OCI-LY7 (cell line): Measurements from ENCODE around the gene MAMLD1. TPM values are rescaled to one million over a fixed set of nuclear protein-coding genes. Genes with fewer than 3 reads are reported as not detected.

Experiments
- BruUV-seq: library from RNA; stranded (reverse); fragments of 400-500 nt; replicated peaks from 2 replicates; lab custom pipeline; 2021; lab: Mats Ljungman, UMichigan
- CTCF ChIA-PET: fragments of 300-600 bp; sonication (Branson Sonifier 250); formaldehyde crosslinking; loops from one replicate; lab custom pipeline; 2022; ENCODE audit warnings: antibody characterized with exemption; ENCODE audit not compliant: unreplicated experiment; lab: Charles Lee
- POLR2A ChIA-PET: fragments of 300-600 bp; sonication (Branson Sonifier 250); formaldehyde crosslinking; loops from one replicate; lab custom pipeline; 2022; ENCODE audit warnings: antibody characterized with exemption; lab: Charles Lee
- DNase-seq: peaks from one replicate; pipeline ENCODE4 v3.0.0-alpha.2; 2015; ENCODE audit warnings: low spot score
- H2AFZ ChIP-seq: fragments of 200-600 bp; sonication (generic), shearing (Covaris generic); 2 replicates; pipeline ENCODE4 v1.6.1; 2014; ENCODE audit warnings: mild to moderate bottlenecking, antibody characterized with exemption, low read length, moderate library complexity
- H3K27ac ChIP-seq: fragments of 200-600 bp; sonication (generic); 2 replicates; pipeline ENCODE4 v1.5.1; 2014; ENCODE audit warnings: mixed run types, low read depth, mild to moderate bottlenecking, moderate library complexity, low read length, inconsistent platforms; ENCODE audit not compliant: poor library complexity, severe bottlenecking
- H3K36me3 ChIP-seq: fragments of 200-600 bp; sonication (generic); 2 replicates; pipeline ENCODE4 v1.6.1; 2014; ENCODE audit warnings: mild to moderate bottlenecking, antibody characterized with exemption, low read length, moderate library complexity, mixed read lengths; ENCODE audit not compliant: insufficient read depth
- H3K4me1 ChIP-seq: fragments of 200-600 bp; sonication (generic); 2 replicates; pipeline ENCODE4 v1.5.1; 2014; ENCODE audit warnings: mild to moderate bottlenecking, low read length; ENCODE audit not compliant: insufficient read depth, poor library complexity, severe bottlenecking
- H3K4me2 ChIP-seq: fragments of 200-600 bp; sonication (generic); 2 replicates; pipeline ENCODE4 v1.6.1; 2014; ENCODE audit warnings: mild to moderate bottlenecking, low read length
- H3K4me3 ChIP-seq: fragments of 200-600 bp; sonication (generic); 2 replicates; pipeline ENCODE4 v1.5.1; 2014; ENCODE audit warnings: mild to moderate bottlenecking, low read depth, low read length; ENCODE audit not compliant: poor library complexity, severe bottlenecking
- H3K79me2 ChIP-seq: fragments of 200-600 bp; sonication (generic); 2 replicates; pipeline ENCODE4 v1.6.1; 2016; ENCODE audit warnings: low read depth, mild to moderate bottlenecking, low read length, moderate library complexity, mixed read lengths; ENCODE audit not compliant: insufficient read depth
- H3K9me2 ChIP-seq: fragments of 200-600 bp; sonication (generic); 2 replicates; pipeline ENCODE4 v1.6.1; 2016; ENCODE audit warnings: mild to moderate bottlenecking, low read length, mixed read lengths; ENCODE audit not compliant: insufficient read depth
- H3K9me3 ChIP-seq: fragments of 200-600 bp; sonication (generic); 2 replicates; pipeline ENCODE4 v1.6.1; 2014; ENCODE audit warnings: mild to moderate bottlenecking, mixed run types, low read length, mixed read lengths
- H4K20me1 ChIP-seq: fragments of 200-600 bp; sonication (generic); 2 replicates; pipeline ENCODE4 v1.6.1; 2014; ENCODE audit warnings: mild to moderate bottlenecking, antibody characterized with exemption, low read length, moderate library complexity, mixed read lengths; ENCODE audit not compliant: insufficient read depth
- CTCF ChIP-seq: fragments of 200-600 bp; sonication (generic); conservative IDR thresholded peaks from 2 replicates; pipeline ENCODE4 v1.5.1; 2014; ENCODE audit warnings: mild to moderate bottlenecking, antibody characterized with exemption, low read length, moderate library complexity, mixed read lengths
- EZH2phosphoT487 ChIP-seq: fragments of 200-600 bp; sonication (generic); IDR thresholded peaks from 2 replicates; pipeline ENCODE4 v1.6.1; 2018; ENCODE audit warnings: low read depth, borderline replicate concordance, mild to moderate bottlenecking, mixed run types, antibody characterized with exemption, low read length, moderate library complexity, mixed read lengths
- intact Hi-C: fragments of 100-400 bp; cut with micrococcal nuclease; formaldehyde crosslinking; loops from one replicate; pipeline ENCODE4 v1.10.0; 2022; ENCODE audit not compliant: unreplicated experiment
- total RNA-seq, 2 experiments: library from RNA; depleted of rRNA in 1 of 2; stranded (reverse); fragments of >200 nt in 1 of 2; shearing (Covaris generic) in 1 of 2; gene quantifications; 2 replicates each; pipeline ENCODE4 v1.2.3, GENCODE V29; 2014 to 2022

Gene MAMLD1
- total RNA-seq, 2 experiments from 2014 or later = not detected

DNA sequence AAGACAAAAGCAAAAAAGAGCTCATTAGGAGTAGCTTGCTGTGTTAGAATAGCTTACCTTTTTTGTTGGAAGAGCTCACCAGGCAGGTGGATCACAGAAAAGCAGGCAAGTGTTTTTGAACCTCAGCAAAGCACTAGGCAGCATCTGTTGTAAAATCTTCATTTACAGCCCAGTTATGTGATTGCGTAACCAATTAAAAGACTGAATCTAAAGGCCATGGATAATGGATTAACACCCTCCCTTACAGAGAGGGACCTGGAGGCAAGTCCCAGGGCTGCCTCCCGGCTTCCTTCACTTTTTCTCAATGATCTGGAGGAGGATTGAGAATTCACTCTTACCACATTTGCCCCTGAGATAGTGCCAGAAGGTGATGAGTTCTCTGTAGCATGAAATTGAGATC lies 51.1 kb downstream of the MAMLD1 start:
- no peak overlapping the region for H3K27ac ChIP-seq
- H3K4me2 ChIP-seq = no peak overlapping the region
- no peaks in the 10 kb centered on the region for H3K9me2 ChIP-seq
- ChIA-PET CTCF (no interaction called here), POLR2A (interaction anchor here (0.6 to 0.7 kb wide), 2 partner anchors 182 to 196 kb away, joined by 3 to 5 read pairs; no protein-coding TSS in a partner anchor)
- H3K36me3 ChIP-seq = no peaks in the 10 kb centered on the region
- H3K4me1 ChIP-seq = no peaks in the 10 kb centered on the region
- no peaks in the 10 kb centered on the region for H3K9me3 ChIP-seq
- H3K4me3 ChIP-seq = no peak overlapping the region
- H4K20me1 ChIP-seq = no peaks in the 10 kb centered on the region
- BruUV-seq = no TSS peak
- H2AFZ ChIP-seq = no peak overlapping the region
- H3K79me2 ChIP-seq = no peaks in the 10 kb centered on the region
- DNase-seq = no peak
- TF ChIP-seq CTCF (no peak), EZH2phosphoT487 (no peak)
- intact Hi-C loops = no loop called here

GRCh38 chrX:150416469-150416868 lies 53.4 kb downstream of the MAMLD1 start:
- POLR2A ChIA-PET = no interaction called here
- no peak for DNase-seq
- no peaks in the 10 kb centered on the region for H4K20me1 ChIP-seq
- no peak overlapping the region for H3K4me3 ChIP-seq
- no TSS peak for BruUV-seq
- H3K9me2 ChIP-seq = no peaks in the 10 kb centered on the region
- no peaks in the 10 kb centered on the region for H3K4me1 ChIP-seq
- no peaks in the 10 kb centered on the region for H3K9me3 ChIP-seq
- CTCF ChIA-PET = no interaction called here
- H3K79me2 ChIP-seq = no peaks in the 10 kb centered on the region
- H3K36me3 ChIP-seq = no peaks in the 10 kb centered on the region
- TF ChIP-seq CTCF (no peak), EZH2phosphoT487 (no peak)
- H3K27ac ChIP-seq = no peak overlapping the region
- no peak overlapping the region for H3K4me2 ChIP-seq
- intact Hi-C loops = no loop called here
- H2AFZ ChIP-seq = no peak overlapping the region

- no peaks in the 10 kb centered on the region for H3K9me2 ChIP-seq
- no peak overlapping the region for H3K4me3 ChIP-seq
- BruUV-seq = no TSS peak
- no peak overlapping the region for H3K27ac ChIP-seq
- H3K4me1 ChIP-seq = no peaks in the 10 kb centered on the region
- DNase-seq = no peak
- no peaks in the 10 kb centered on the region for H3K36me3 ChIP-seq
- ChIA-PET POLR2A (no interaction called here), CTCF (no interaction called here)
- H4K20me1 ChIP-seq = no peaks in the 10 kb centered on the region
- no peaks in the 10 kb centered on the region for H3K79me2 ChIP-seq
- intact Hi-C loops = no loop called here
- no peaks in the 10 kb centered on the region for H3K9me3 ChIP-seq
- TF ChIP-seq EZH2phosphoT487 (no peak), CTCF (no peak)
- no peak overlapping the region for H3K4me2 ChIP-seq
- H2AFZ ChIP-seq = no peak overlapping the region
Observed at GRCh38 chrX:150421816-150422215, 58.7 kb downstream of the MAMLD1 start.
